Left ventricle myocardium inferior (tissue), 1 donor: Measurements from ENCODE around the gene CCR3. TPM values are rescaled to one million over a fixed set of nuclear protein-coding genes. Genes with fewer than 3 reads are reported as not detected.

ENCODE experiments used
- DNase-seq: peaks from one replicate; pipeline ENCODE4 v3.0.0-alpha.2; 2020
- H3K27ac ChIP-seq: fragments of 200-600 bp; replicated peaks from 2 replicates; pipeline ENCODE4 v1.8.0; 2021
- H3K27me3 ChIP-seq: fragments of 200-600 bp; 2 replicates; pipeline ENCODE4 v1.8.0; 2021; ENCODE audit warnings: low read depth
- H3K36me3 ChIP-seq: fragments of 200-600 bp; 2 replicates; pipeline ENCODE4 v1.8.0; 2021
- H3K4me1 ChIP-seq: fragments of 200-600 bp; 2 replicates; pipeline ENCODE4 v1.8.0; 2021
- H3K4me3 ChIP-seq: fragments of 200-600 bp; 2 replicates; pipeline ENCODE4 v1.8.0; 2021; ENCODE audit warnings: mild to moderate bottlenecking, moderate library complexity
- H3K9me3 ChIP-seq: fragments of 200-600 bp; replicated peaks from 2 replicates; pipeline ENCODE4 v1.8.0; 2021
- CTCF ChIP-seq: fragments of 200-600 bp; IDR thresholded peaks from 2 replicates; pipeline ENCODE4 v1.8.0; 2021; ENCODE audit warnings: antibody characterized with exemption, mild to moderate bottlenecking, borderline replicate concordance
- intact Hi-C: fragments of 100-400 bp; cut with micrococcal nuclease; formaldehyde crosslinking; loops from one replicate; pipeline ENCODE4 v1.11.0; 2022
- total RNA-seq: library from RNA; stranded (reverse); fragmentation: NEBNext Ultra II Directional; extraction: Animal tissue kit (Norgen Biotek cat#: 25700); gene quantifications from one replicate; pipeline ENCODE4 v1.2.1, GENCODE V29; 2021
- donor health status: DM: no; HTN: yes; CAD: no; lungs with severe emphysema.

CCR3 gene
- total RNA-seq, 1 donor from 2014 or later = not detected

GRCh38 chr3:46293991-46294833 lies 52.0 kb downstream of the CCR3 start:
- H3K27me3 ChIP-seq = peaks cover 7% of the 10 kb centered on the region
- H3K9me3 ChIP-seq = no peaks in the 10 kb centered on the region
- DNase-seq = no peak
- H3K27ac ChIP-seq = no peak overlapping the region
- intact Hi-C loops = no loop called here
- TF ChIP-seq CTCF = no peak
- no peak overlapping the region for H3K4me3 ChIP-seq
- no peaks in the 10 kb centered on the region for H3K4me1 ChIP-seq
- H3K36me3 ChIP-seq = no peaks in the 10 kb centered on the region

- H3K27ac ChIP-seq = no peak overlapping the region
These were observed 54.6 kb downstream of the CCR3 start for GRCh38 chr3:46296826-46297225.

GRCh38 chr3:46297658-46298423 lies 55.6 kb downstream of the CCR3 start:
- H3K4me1 ChIP-seq = no peaks in the 10 kb centered on the region
- intact Hi-C loops = no loop called here
- H3K4me3 ChIP-seq = no peak overlapping the region
- H3K27ac ChIP-seq = no peak overlapping the region
- peaks cover 13% of the 10 kb centered on the region for H3K27me3 ChIP-seq
- no peak for DNase-seq
- no peaks in the 10 kb centered on the region for H3K36me3 ChIP-seq
- no peaks in the 10 kb centered on the region for H3K9me3 ChIP-seq
- no peak for TF ChIP-seq CTCF

More at GRCh38 chr3:46296826-46297225, 54.6 kb downstream of the CCR3 start:
- Histone ChIP-seq H3K4me3 (no peak overlapping the region), H3K27me3 (peaks cover 13% of the 10 kb centered on the region), H3K9me3 (no peaks in the 10 kb centered on the region), H3K36me3 (no peaks in the 10 kb centered on the region), H3K4me1 (no peaks in the 10 kb centered on the region)
- intact Hi-C loops = no loop called here
- no peak for DNase-seq
- TF ChIP-seq CTCF = no peak

GRCh38 chr3:46298871-46299607 lies 56.8 kb downstream of the CCR3 start:
- no peak for TF ChIP-seq CTCF
- no peaks in the 10 kb centered on the region for H3K36me3 ChIP-seq
- no peaks in the 10 kb centered on the region for H3K4me1 ChIP-seq
- H3K27me3 ChIP-seq = peaks cover 13% of the 10 kb centered on the region
- H3K27ac ChIP-seq = no peak overlapping the region
- H3K4me3 ChIP-seq = no peak overlapping the region
- H3K9me3 ChIP-seq = no peaks in the 10 kb centered on the region
- intact Hi-C loops = no loop called here
- no peak for DNase-seq
